ENCODE data around the gene PTPRG.

- TF ChIP-seq CTCF (IDR thresholded peaks at IDR 0.05) (no peak), POLR2A (IDR thresholded peaks at IDR 0.05) (no peak)
Measured at GRCh38 chr3:62189376-62189698, 628.0 kb downstream of the PTPRG start.
